WTC11 (cell line): ENCODE data around the gene MAMSTR. TPM values are rescaled to one million over a fixed set of nuclear protein-coding genes. Genes with fewer than 3 reads are reported as not detected.

Experiments
- CREB1 ChIP-seq: sonication (generic); formaldehyde crosslinking; IDR thresholded peaks from 2 replicates; pipeline ENCODE4 v1.8.0; 2023; ENCODE audit warnings: mild to moderate bottlenecking, missing genetic modification reagents
- CREM ChIP-seq: sonication (generic); formaldehyde crosslinking; IDR thresholded peaks from 2 replicates; pipeline ENCODE4 v1.8.1; 2022; ENCODE audit warnings: mild to moderate bottlenecking, missing genetic modification reagents, moderate library complexity
- FOXJ3 ChIP-seq: sonication (generic); formaldehyde crosslinking; IDR thresholded peaks from 2 replicates; pipeline ENCODE4 v1.9.0; 2021; ENCODE audit warnings: missing genetic modification reagents, mild to moderate bottlenecking, borderline replicate concordance
- FOXK1 ChIP-seq: sonication (generic); formaldehyde crosslinking; IDR thresholded peaks from 2 replicates; pipeline ENCODE4 v1.8.0; 2022; ENCODE audit warnings: mild to moderate bottlenecking, moderate library complexity, missing genetic modification reagents
- GTF2I ChIP-seq: fragments of 250-450 bp; sonication (Bioruptor Pico); conservative IDR thresholded peaks from 2 replicates; pipeline ENCODE4 v1.4.0; 2021; ENCODE audit warnings: mild to moderate bottlenecking
- HMGA2 ChIP-seq: fragments of 250-450 bp; sonication (Bioruptor Pico); IDR thresholded peaks from 2 replicates; pipeline ENCODE4 v1.4.0; 2021; ENCODE audit warnings: mild to moderate bottlenecking, moderate library complexity
- IRF2 ChIP-seq: sonication (generic); formaldehyde crosslinking; IDR thresholded peaks from 2 replicates; pipeline ENCODE4 v1.8.0; 2022; ENCODE audit warnings: low read depth, missing genetic modification reagents, borderline replicate concordance
- JAZF1 ChIP-seq: fragments of 250-450 bp; sonication (Bioruptor Pico); IDR thresholded peaks from 2 replicates; pipeline ENCODE4 v1.9.0; 2021; ENCODE audit warnings: moderate library complexity, mild to moderate bottlenecking, inconsistent platforms
- MYBL2 ChIP-seq: sonication (generic); formaldehyde crosslinking; IDR thresholded peaks from 2 replicates; pipeline ENCODE4 v1.8.1; 2023; ENCODE audit warnings: mild to moderate bottlenecking, moderate library complexity, missing genetic modification reagents
- NR2C2 ChIP-seq: sonication (generic); formaldehyde crosslinking; IDR thresholded peaks from 2 replicates; pipeline ENCODE4 v1.8.0; 2022; ENCODE audit warnings: mild to moderate bottlenecking, missing genetic modification reagents
- PRRX2 ChIP-seq: fragments of 250-450 bp; sonication (Bioruptor Pico); IDR thresholded peaks from 2 replicates; pipeline ENCODE4 v1.8.0; 2021; ENCODE audit warnings: mild to moderate bottlenecking
- ZBTB21 ChIP-seq: sonication (generic); formaldehyde crosslinking; IDR thresholded peaks from 2 replicates; pipeline ENCODE4 v1.8.1; 2023; ENCODE audit warnings: mild to moderate bottlenecking, missing genetic modification reagents, borderline replicate concordance
- ZNF138 ChIP-seq: sonication (generic); formaldehyde crosslinking; conservative IDR thresholded peaks from 2 replicates; pipeline ENCODE4 v1.8.1; 2022; ENCODE audit warnings: mild to moderate bottlenecking, moderate library complexity, missing genetic modification reagents
- total RNA-seq: library from RNA; stranded (reverse); gene quantifications from 3 replicates; pipeline ENCODE4 v1.2.3, GENCODE V29; 2021
- TF ChIP-seq, protein P1 (sequence below): sonication (generic); formaldehyde crosslinking; IDR thresholded peaks from 2 replicates; pipeline ENCODE4 v1.8.1; 2023; ENCODE audit warnings: mild to moderate bottlenecking, missing genetic modification reagents, borderline replicate concordance
- TF ChIP-seq, protein P2 (sequence below): sonication (generic); formaldehyde crosslinking; conservative IDR thresholded peaks from 2 replicates; pipeline ENCODE4 v1.8.1; 2022; ENCODE audit warnings: mild to moderate bottlenecking, missing genetic modification reagents
- TF ChIP-seq, protein P3 (sequence below): sonication (generic); formaldehyde crosslinking; IDR thresholded peaks from 2 replicates; pipeline ENCODE4 v1.8.1; 2022; ENCODE audit warnings: mild to moderate bottlenecking, missing genetic modification reagents, moderate library complexity, borderline replicate concordance
- TF ChIP-seq, protein P4 (sequence below): sonication (generic); formaldehyde crosslinking; IDR thresholded peaks from 2 replicates; pipeline ENCODE4 v1.8.0; 2023; ENCODE audit warnings: mild to moderate bottlenecking, missing genetic modification reagents
- TF ChIP-seq, protein P5 (sequence below): sonication (generic); formaldehyde crosslinking; IDR thresholded peaks from 2 replicates; pipeline ENCODE4 v1.8.0; 2022; ENCODE audit warnings: mild to moderate bottlenecking, missing genetic modification reagents
- TF ChIP-seq, protein P6 (sequence below): fragments of 250-450 bp; sonication (Bioruptor Pico); IDR thresholded peaks from 2 replicates; pipeline ENCODE4 v1.9.0; 2021; ENCODE audit warnings: mild to moderate bottlenecking
- TF ChIP-seq, protein P7 (sequence below): sonication (generic); formaldehyde crosslinking; IDR thresholded peaks from 2 replicates; pipeline ENCODE4 v1.8.1; 2022; ENCODE audit warnings: missing genetic modification reagents, borderline replicate concordance
- TF ChIP-seq, protein P8 (sequence below): sonication (generic); formaldehyde crosslinking; IDR thresholded peaks from 2 replicates; pipeline ENCODE4 v1.8.0; 2022; ENCODE audit warnings: mild to moderate bottlenecking, missing genetic modification reagents

The MAMSTR gene
- total RNA-seq, 1 experiment from 2014 or later: 1.4 TPM

DNA sequence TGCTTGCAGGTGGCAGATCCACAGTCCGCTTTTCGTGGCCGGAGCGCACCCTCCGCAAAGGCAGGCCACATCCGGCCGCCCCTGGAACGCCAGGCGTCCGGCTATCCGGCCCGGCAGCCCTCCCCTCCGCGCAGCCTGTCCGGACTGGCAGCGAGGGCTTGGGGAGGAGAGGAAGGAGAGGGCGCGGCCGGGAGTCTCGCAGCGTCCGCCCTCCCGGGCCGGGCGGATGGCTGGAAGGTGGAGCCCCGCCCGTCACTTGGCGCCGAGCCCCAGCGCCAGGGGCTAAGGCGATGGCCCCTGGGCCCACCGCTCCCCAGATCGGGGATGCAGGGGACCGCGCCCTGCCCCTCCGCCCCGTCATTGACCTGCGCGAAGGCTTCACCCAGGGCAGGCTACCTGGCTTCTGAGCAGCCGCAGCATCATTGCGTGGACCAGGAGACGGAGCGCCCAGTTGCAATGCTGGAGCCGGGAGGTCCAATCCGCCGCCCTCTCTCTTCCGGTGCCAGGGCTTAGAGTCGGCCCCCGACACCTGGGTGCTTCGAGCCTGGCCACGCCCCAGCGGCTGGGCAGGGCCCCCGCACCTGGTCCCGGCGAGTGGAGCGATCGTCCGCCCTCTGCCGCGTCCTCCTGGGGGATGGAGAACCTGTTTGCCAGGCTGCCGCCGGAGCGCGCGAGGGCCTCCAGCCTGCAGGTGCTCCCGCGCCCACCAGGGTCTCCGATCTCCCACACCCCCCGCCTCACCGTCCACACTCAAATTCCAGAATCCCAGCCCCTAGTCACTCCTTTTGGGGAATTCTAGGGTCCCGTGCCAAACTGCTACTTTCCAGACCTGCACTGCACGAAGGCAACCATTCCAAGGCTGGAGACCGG lies 33.2 kb upstream of the MAMSTR start, which contains the start of gene FUT1 (continued):
- TF ChIP-seq, protein P1, sequence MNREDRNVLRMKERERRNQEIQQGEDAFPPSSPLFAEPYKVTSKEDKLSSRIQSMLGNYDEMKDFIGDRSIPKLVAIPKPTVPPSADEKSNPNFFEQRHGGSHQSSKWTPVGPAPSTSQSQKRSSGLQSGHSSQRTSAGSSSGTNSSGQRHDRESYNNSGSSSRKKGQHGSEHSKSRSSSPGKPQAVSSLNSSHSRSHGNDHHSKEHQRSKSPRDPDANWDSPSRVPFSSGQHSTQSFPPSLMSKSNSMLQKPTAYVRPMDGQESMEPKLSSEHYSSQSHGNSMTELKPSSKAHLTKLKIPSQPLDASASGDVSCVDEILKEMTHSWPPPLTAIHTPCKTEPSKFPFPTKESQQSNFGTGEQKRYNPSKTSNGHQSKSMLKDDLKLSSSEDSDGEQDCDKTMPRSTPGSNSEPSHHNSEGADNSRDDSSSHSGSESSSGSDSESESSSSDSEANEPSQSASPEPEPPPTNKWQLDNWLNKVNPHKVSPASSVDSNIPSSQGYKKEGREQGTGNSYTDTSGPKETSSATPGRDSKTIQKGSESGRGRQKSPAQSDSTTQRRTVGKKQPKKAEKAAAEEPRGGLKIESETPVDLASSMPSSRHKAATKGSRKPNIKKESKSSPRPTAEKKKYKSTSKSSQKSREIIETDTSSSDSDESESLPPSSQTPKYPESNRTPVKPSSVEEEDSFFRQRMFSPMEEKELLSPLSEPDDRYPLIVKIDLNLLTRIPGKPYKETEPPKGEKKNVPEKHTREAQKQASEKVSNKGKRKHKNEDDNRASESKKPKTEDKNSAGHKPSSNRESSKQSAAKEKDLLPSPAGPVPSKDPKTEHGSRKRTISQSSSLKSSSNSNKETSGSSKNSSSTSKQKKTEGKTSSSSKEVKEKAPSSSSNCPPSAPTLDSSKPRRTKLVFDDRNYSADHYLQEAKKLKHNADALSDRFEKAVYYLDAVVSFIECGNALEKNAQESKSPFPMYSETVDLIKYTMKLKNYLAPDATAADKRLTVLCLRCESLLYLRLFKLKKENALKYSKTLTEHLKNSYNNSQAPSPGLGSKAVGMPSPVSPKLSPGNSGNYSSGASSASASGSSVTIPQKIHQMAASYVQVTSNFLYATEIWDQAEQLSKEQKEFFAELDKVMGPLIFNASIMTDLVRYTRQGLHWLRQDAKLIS: no peak; the same call in 1 of the 2 replicates
- TF ChIP-seq, protein P2, sequence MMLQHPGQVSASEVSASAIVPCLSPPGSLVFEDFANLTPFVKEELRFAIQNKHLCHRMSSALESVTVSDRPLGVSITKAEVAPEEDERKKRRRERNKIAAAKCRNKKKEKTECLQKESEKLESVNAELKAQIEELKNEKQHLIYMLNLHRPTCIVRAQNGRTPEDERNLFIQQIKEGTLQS (CRISPR knock-in tag): no peak
- peak; percentile 76; the same call in 1 of the 2 replicates for TF ChIP-seq ZNF138
- TF ChIP-seq PRRX2 (CRISPR knock-in tag): no peak
- TF ChIP-seq MYBL2: peak; percentile 56; the same call in 1 of the 2 replicates
- TF ChIP-seq, protein P3, sequence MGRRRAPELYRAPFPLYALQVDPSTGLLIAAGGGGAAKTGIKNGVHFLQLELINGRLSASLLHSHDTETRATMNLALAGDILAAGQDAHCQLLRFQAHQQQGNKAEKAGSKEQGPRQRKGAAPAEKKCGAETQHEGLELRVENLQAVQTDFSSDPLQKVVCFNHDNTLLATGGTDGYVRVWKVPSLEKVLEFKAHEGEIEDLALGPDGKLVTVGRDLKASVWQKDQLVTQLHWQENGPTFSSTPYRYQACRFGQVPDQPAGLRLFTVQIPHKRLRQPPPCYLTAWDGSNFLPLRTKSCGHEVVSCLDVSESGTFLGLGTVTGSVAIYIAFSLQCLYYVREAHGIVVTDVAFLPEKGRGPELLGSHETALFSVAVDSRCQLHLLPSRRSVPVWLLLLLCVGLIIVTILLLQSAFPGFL: no peak
- no peak for TF ChIP-seq GTF2I
- TF ChIP-seq FOXJ3: no peak
- no peak for TF ChIP-seq IRF2 (CRISPR knock-in tag)
- no peak for TF ChIP-seq JAZF1 (CRISPR knock-in tag)
- peak; percentile 40 for TF ChIP-seq CREB1
- TF ChIP-seq, protein P4, sequence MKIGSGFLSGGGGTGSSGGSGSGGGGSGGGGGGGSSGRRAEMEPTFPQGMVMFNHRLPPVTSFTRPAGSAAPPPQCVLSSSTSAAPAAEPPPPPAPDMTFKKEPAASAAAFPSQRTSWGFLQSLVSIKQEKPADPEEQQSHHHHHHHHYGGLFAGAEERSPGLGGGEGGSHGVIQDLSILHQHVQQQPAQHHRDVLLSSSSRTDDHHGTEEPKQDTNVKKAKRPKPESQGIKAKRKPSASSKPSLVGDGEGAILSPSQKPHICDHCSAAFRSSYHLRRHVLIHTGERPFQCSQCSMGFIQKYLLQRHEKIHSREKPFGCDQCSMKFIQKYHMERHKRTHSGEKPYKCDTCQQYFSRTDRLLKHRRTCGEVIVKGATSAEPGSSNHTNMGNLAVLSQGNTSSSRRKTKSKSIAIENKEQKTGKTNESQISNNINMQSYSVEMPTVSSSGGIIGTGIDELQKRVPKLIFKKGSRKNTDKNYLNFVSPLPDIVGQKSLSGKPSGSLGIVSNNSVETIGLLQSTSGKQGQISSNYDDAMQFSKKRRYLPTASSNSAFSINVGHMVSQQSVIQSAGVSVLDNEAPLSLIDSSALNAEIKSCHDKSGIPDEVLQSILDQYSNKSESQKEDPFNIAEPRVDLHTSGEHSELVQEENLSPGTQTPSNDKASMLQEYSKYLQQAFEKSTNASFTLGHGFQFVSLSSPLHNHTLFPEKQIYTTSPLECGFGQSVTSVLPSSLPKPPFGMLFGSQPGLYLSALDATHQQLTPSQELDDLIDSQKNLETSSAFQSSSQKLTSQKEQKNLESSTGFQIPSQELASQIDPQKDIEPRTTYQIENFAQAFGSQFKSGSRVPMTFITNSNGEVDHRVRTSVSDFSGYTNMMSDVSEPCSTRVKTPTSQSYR (CRISPR knock-in tag): no peak
- TF ChIP-seq, protein P5, sequence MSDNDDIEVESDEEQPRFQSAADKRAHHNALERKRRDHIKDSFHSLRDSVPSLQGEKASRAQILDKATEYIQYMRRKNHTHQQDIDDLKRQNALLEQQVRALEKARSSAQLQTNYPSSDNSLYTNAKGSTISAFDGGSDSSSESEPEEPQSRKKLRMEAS (CRISPR knock-in tag): peak; percentile 93
- TF ChIP-seq, protein P6, sequence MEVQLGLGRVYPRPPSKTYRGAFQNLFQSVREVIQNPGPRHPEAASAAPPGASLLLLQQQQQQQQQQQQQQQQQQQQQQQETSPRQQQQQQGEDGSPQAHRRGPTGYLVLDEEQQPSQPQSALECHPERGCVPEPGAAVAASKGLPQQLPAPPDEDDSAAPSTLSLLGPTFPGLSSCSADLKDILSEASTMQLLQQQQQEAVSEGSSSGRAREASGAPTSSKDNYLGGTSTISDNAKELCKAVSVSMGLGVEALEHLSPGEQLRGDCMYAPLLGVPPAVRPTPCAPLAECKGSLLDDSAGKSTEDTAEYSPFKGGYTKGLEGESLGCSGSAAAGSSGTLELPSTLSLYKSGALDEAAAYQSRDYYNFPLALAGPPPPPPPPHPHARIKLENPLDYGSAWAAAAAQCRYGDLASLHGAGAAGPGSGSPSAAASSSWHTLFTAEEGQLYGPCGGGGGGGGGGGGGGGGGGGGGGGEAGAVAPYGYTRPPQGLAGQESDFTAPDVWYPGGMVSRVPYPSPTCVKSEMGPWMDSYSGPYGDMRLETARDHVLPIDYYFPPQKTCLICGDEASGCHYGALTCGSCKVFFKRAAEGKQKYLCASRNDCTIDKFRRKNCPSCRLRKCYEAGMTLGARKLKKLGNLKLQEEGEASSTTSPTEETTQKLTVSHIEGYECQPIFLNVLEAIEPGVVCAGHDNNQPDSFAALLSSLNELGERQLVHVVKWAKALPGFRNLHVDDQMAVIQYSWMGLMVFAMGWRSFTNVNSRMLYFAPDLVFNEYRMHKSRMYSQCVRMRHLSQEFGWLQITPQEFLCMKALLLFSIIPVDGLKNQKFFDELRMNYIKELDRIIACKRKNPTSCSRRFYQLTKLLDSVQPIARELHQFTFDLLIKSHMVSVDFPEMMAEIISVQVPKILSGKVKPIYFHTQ (CRISPR knock-in tag): no peak
- peak; percentile 78; the same call in 1 of the 2 replicates for TF ChIP-seq CREM (CRISPR knock-in tag)
- TF ChIP-seq, protein P7, sequence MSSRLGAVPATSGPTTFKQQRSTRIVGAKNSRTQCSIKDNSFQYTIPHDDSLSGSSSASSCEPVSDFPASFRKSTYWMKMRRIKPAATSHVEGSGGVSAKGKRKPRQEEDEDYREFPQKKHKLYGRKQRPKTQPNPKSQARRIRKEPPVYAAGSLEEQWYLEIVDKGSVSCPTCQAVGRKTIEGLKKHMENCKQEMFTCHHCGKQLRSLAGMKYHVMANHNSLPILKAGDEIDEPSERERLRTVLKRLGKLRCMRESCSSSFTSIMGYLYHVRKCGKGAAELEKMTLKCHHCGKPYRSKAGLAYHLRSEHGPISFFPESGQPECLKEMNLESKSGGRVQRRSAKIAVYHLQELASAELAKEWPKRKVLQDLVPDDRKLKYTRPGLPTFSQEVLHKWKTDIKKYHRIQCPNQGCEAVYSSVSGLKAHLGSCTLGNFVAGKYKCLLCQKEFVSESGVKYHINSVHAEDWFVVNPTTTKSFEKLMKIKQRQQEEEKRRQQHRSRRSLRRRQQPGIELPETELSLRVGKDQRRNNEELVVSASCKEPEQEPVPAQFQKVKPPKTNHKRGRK (CRISPR knock-in tag): no peak
- TF ChIP-seq ZBTB21: peak; percentile 84; the same call in 1 of the 2 replicates
- TF ChIP-seq, protein P8, sequence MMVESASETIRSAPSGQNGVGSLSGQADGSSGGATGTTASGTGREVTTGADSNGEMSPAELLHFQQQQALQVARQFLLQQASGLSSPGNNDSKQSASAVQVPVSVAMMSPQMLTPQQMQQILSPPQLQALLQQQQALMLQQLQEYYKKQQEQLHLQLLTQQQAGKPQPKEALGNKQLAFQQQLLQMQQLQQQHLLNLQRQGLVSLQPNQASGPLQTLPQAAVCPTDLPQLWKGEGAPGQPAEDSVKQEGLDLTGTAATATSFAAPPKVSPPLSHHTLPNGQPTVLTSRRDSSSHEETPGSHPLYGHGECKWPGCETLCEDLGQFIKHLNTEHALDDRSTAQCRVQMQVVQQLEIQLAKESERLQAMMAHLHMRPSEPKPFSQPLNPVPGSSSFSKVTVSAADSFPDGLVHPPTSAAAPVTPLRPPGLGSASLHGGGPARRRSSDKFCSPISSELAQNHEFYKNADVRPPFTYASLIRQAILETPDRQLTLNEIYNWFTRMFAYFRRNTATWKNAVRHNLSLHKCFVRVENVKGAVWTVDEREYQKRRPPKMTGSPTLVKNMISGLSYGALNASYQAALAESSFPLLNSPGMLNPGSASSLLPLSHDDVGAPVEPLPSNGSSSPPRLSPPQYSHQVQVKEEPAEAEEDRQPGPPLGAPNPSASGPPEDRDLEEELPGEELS (CRISPR knock-in tag): 0 out of 2 replicates have a peak, but pooled peaks have one; percentile 65
- peak; percentile 66 for TF ChIP-seq FOXK1 (CRISPR knock-in tag)
- no peak for TF ChIP-seq NR2C2
- no peak for TF ChIP-seq HMGA2 (CRISPR knock-in tag)
